Keratinocyte (primary cell): ENCODE results near the gene FAM163A. TPM values are rescaled to one million over a fixed set of nuclear protein-coding genes. Genes with fewer than 3 reads are reported as not detected.

Source experiments
- DNase-seq: peaks from one replicate; pipeline ENCODE4 v3.0.0-alpha.2; 2011; ENCODE audit warnings: low read depth, missing footprints, low spot score
- FAIRE-seq: peaks from 2 replicates; lab custom pipeline; 2011; peaks lifted over from hg19 to GRCh38; lab: Jason Lieb, UNC
- H2AFZ ChIP-seq: 2 replicates; pipeline ENCODE4 v1.6.0; 2012; ENCODE audit warnings: low read length, control low read depth, inconsistent platforms; ENCODE audit not compliant: control insufficient read depth
- H3K27ac ChIP-seq: 2 replicates; pipeline ENCODE4 v1.5.1; 2011; ENCODE audit warnings: low read length; ENCODE audit not compliant: control insufficient read depth, insufficient read depth
- H3K27me3 ChIP-seq: 3 replicates; pipeline ENCODE4 v1.6.0; 2011; ENCODE audit warnings: low read length; ENCODE audit not compliant: control insufficient read depth, insufficient read depth; ENCODE audit errors: extremely low read depth
- H3K36me3 ChIP-seq, 2 experiments: 2 replicates in 1 of 2; 3 replicates in 1 of 2; pipeline ENCODE4 v1.5.1; 2011; ENCODE audit warnings: low read length in 2 of 2, mild to moderate bottlenecking in 1 of 2; ENCODE audit not compliant: control insufficient read depth in 2 of 2, insufficient read depth in 2 of 2; ENCODE audit errors: extremely low read depth in 1 of 2
- H3K4me1 ChIP-seq: 3 replicates; pipeline ENCODE4 v1.5.1; 2011; ENCODE audit warnings: low read length; ENCODE audit not compliant: control insufficient read depth, insufficient read depth; ENCODE audit errors: extremely low read depth
- H3K4me2 ChIP-seq: 3 replicates; pipeline ENCODE4 v1.6.0; 2011; ENCODE audit warnings: low read depth, low read length; ENCODE audit not compliant: control insufficient read depth, insufficient read depth; ENCODE audit errors: extremely low read depth
- H3K4me3 ChIP-seq, 3 experiments: fragments of 200-600 bp in 1 of 3; sonication (generic) in 1 of 3; 2 replicates in 2 of 3; 3 replicates in 1 of 3; pipeline ENCODE4 v1.5.1; 2011 to 2016; ENCODE audit warnings: low read length in 3 of 3, mild to moderate bottlenecking in 3 of 3, control low read depth in 2 of 3, inconsistent platforms in 1 of 3, low read depth in 1 of 3, mixed read lengths in 1 of 3, mixed run types in 1 of 3, moderate library complexity in 1 of 3; ENCODE audit not compliant: control insufficient read depth in 2 of 3, insufficient read depth in 2 of 3; ENCODE audit errors: extremely low read depth in 1 of 3
- H3K79me2 ChIP-seq: 2 replicates; pipeline ENCODE4 v1.6.0; 2012; ENCODE audit warnings: low read length; ENCODE audit not compliant: control insufficient read depth, insufficient read depth
- H3K9ac ChIP-seq: 3 replicates; pipeline ENCODE4 v1.6.0; 2011; ENCODE audit warnings: low read length; ENCODE audit not compliant: control insufficient read depth, insufficient read depth; ENCODE audit errors: extremely low read depth
- H3K9me1 ChIP-seq: 3 replicates; pipeline ENCODE4 v1.6.0; 2011; ENCODE audit warnings: low read length; ENCODE audit not compliant: control insufficient read depth, insufficient read depth; ENCODE audit errors: extremely low read depth
- H3K9me3 ChIP-seq: 2 replicates; pipeline ENCODE4 v1.5.1; 2012; ENCODE audit warnings: low read depth, low read length; ENCODE audit not compliant: control insufficient read depth
- H4K20me1 ChIP-seq: 3 replicates; pipeline ENCODE4 v1.6.0; 2011; ENCODE audit warnings: low read length; ENCODE audit not compliant: control insufficient read depth, insufficient read depth; ENCODE audit errors: extremely low read depth
- CTCF ChIP-seq, 3 experiments: IDR thresholded peaks in 1 of 3; conservative IDR thresholded peaks in 1 of 3; optimal IDR thresholded peaks in 1 of 3; 2 replicates in 2 of 3; 3 replicates in 1 of 3; pipeline versions ENCODE3 to v1.5.1; 2011; ENCODE audit warnings: low read length in 3 of 3, mild to moderate bottlenecking in 3 of 3, moderate library complexity in 2 of 3, control low read depth in 1 of 3, inconsistent platforms in 1 of 3; ENCODE audit not compliant: insufficient read depth in 2 of 3; ENCODE audit errors: extremely low read depth in 1 of 3
- EZH2 ChIP-seq: IDR thresholded peaks from one replicate; pipeline ENCODE4 v1.6.1; 2012; ENCODE audit warnings: inconsistent platforms, mild to moderate bottlenecking, low read length, moderate library complexity
- dilution Hi-C: fragments of 300-500 bp; cut with MboI; formaldehyde crosslinking; loops from one replicate; pipeline ENCODE4 v1.7.0; 2020; ENCODE audit warnings: low sequenced_read_pairs; ENCODE audit not compliant: extremely low pct_ligation_motif_present
- polyA plus RNA-seq, 5 experiments: library from polyadenylated mRNA; depleted of rRNA in 3 of 5; stranded (reverse) in 3 of 5; stranded (forward) in 1 of 5; unstranded in 1 of 5; fragments of >200 nt; gene quantifications; 1 replicate in 1 of 5; 2 replicates in 3 of 5; 3 replicates in 1 of 5; pipeline versions ENCODE4 v1.2.1 to v1.2.3, GENCODE V29; 2011 to 2012; ENCODE audit warnings: missing spikeins in 2 of 5, low read depth in 1 of 5, low replicate concordance in 1 of 5

Gene FAM163A
- polyA plus RNA-seq, 1 donor (not counting 4 experiments of a cell fraction or from before 2014, with no cell fraction given): not detected

GRCh38 chr1:179817056-179817455 lies 74.0 kb downstream of the FAM163A start:
- Histone ChIP-seq H3K36me3 (no peaks in the 10 kb centered on the region), H2AFZ (no peak overlapping the region), H3K4me1 (peaks cover 3% of the 10 kb centered on the region), H3K27me3 (peaks cover 32% of the 10 kb centered on the region), H3K4me3 (no peak overlapping the region), H3K4me2 (no peak overlapping the region), H3K79me2 (no peaks in the 10 kb centered on the region), H4K20me1 (no peaks in the 10 kb centered on the region), H3K27ac (no peak overlapping the region), H3K9me3 (no peaks in the 10 kb centered on the region), H3K9ac (no peak overlapping the region), H3K9me1 (no peaks in the 10 kb centered on the region)
- DNase-seq: no peak
- FAIRE-seq: no peak
- TF ChIP-seq CTCF (optimal IDR thresholded peaks at IDR 0.05 in 1 of 3, IDR thresholded peaks at IDR 0.05 in 1 of 3, conservative IDR thresholded peaks at IDR 0.05 in 1 of 3; ENCODE audit: extremely low read depth in 1 of 3, insufficient read depth in 2 of 3, low read length in 3 of 3) (no peak), EZH2 (no peak)
- dilution Hi-C loops: loop anchor here (25.0 kb wide), 1 partner anchor 105 kb away; no protein-coding TSS in a partner anchor

- no peak for DNase-seq
- no peak for TF ChIP-seq EZH2
- no peak for TF ChIP-seq CTCF (optimal IDR thresholded peaks at IDR 0.05 in 1 of 3, IDR thresholded peaks at IDR 0.05 in 1 of 3, conservative IDR thresholded peaks at IDR 0.05 in 1 of 3; ENCODE audit: extremely low read depth in 1 of 3, insufficient read depth in 2 of 3, low read length in 3 of 3)
- no peak overlapping the region for H3K4me3 ChIP-seq
Observed at GRCh38 chr1:179817789-179818188, 74.7 kb downstream of the FAM163A start.

More at GRCh38 chr1:179817789-179818188, 74.7 kb downstream of the FAM163A start:
- Histone ChIP-seq H3K9me3 (no peaks in the 10 kb centered on the region), H3K27me3 (peaks cover 26% of the 10 kb centered on the region), H3K27ac (no peak overlapping the region), H3K4me1 (peaks cover 3% of the 10 kb centered on the region), H3K4me2 (no peak overlapping the region), H3K9me1 (no peaks in the 10 kb centered on the region), H2AFZ (no peak overlapping the region), H3K9ac (no peak overlapping the region), H3K79me2 (no peaks in the 10 kb centered on the region), H3K36me3 (no peaks in the 10 kb centered on the region), H4K20me1 (no peaks in the 10 kb centered on the region)
- dilution Hi-C loops: loop anchor here (25.0 kb wide), 1 partner anchor 105 kb away; no protein-coding TSS in a partner anchor
- FAIRE-seq: no peak
